NOMO-1 treated with dmso at 0.1 percent for 144 hours (cell line): Measurements from ENCODE around the gene TRAPPC8.
"Not testable (repeated sequence)": the region's sequence is repeated elsewhere in the genome, so short reads cannot be mapped to it uniquely, and the experiment has no call there.

Source experiments
- DNase-seq: peaks from one replicate; lab custom pipeline; 2025; ENCODE audit not compliant: unreplicated experiment; lab: John Stamatoyannopoulos, UW

Gene TRAPPC8, protein sequence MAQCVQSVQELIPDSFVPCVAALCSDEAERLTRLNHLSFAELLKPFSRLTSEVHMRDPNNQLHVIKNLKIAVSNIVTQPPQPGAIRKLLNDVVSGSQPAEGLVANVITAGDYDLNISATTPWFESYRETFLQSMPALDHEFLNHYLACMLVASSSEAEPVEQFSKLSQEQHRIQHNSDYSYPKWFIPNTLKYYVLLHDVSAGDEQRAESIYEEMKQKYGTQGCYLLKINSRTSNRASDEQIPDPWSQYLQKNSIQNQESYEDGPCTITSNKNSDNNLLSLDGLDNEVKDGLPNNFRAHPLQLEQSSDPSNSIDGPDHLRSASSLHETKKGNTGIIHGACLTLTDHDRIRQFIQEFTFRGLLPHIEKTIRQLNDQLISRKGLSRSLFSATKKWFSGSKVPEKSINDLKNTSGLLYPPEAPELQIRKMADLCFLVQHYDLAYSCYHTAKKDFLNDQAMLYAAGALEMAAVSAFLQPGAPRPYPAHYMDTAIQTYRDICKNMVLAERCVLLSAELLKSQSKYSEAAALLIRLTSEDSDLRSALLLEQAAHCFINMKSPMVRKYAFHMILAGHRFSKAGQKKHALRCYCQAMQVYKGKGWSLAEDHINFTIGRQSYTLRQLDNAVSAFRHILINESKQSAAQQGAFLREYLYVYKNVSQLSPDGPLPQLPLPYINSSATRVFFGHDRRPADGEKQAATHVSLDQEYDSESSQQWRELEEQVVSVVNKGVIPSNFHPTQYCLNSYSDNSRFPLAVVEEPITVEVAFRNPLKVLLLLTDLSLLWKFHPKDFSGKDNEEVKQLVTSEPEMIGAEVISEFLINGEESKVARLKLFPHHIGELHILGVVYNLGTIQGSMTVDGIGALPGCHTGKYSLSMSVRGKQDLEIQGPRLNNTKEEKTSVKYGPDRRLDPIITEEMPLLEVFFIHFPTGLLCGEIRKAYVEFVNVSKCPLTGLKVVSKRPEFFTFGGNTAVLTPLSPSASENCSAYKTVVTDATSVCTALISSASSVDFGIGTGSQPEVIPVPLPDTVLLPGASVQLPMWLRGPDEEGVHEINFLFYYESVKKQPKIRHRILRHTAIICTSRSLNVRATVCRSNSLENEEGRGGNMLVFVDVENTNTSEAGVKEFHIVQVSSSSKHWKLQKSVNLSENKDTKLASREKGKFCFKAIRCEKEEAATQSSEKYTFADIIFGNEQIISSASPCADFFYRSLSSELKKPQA (N-terminal part only)

DNA sequence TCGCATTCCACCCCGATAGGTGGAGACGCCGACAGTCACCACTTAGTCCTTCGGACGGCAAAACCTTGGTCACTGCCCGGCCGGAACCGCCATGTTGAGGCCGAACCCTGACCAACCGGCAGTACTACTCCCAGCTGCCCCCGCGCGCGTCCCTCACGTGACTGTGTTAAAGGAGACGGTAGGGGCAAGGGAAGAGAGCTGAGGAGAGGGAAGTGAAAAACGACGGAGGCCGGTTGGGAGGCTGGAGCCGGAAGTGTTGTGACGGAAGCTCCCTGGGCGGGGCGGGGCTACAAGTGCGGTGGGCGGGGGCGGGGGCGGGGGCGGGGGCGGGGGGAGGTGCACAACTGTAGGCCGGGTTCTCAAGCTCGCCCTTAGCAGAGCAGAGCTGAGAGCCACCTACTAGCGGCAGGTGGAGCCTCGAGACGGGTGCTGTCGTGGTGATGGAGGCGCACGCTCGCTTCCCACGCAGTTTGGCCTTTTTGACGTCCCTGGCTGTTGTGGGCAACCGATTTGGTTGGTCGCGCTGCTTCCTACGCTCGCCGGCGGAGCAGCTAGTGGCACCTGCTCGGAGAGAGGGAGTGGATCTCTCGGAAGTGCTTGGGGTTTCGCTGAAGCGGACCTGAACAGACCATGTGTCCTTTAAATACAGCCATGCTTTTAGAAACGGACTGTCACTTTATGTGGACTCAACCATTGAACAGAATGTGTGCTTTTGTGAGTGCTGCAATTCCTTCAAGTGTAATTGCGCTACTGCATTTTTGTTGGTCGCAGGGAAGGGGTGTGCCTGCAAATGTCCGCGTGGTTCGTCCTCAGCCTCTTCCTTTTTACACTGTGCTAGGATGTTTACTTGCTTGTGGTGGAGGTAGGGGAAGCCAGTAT, at the start of gene TRAPPC8:
TSS of gene TRAPPC8 (minus strand) at position 130 of the 879 bp plus-strand sequence. CDS start 364 bp downstream, outside the sequence.
- DNase-seq: peak; percentile 98

DNA sequence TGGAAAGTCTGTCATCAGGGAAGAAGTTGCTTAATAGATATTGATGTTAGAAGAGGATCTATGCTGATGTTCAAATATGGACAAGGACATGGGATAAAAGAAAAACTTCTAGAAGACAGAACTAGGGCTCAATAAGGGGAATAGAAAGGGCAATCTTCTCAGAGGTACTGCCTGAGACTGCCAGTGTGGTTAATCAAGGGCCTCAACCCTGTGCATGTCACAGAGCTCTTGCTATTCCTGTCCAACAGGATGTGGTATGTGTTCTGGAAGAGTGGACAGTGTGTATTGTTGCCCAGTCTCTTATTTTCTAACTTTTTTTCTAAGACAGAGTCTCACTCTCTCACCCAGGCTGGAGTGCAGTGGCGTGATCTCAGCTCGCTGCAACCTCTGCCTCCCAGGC, 47.9 kb upstream of the TRAPPC8 start:
- no peak for DNase-seq

DNA sequence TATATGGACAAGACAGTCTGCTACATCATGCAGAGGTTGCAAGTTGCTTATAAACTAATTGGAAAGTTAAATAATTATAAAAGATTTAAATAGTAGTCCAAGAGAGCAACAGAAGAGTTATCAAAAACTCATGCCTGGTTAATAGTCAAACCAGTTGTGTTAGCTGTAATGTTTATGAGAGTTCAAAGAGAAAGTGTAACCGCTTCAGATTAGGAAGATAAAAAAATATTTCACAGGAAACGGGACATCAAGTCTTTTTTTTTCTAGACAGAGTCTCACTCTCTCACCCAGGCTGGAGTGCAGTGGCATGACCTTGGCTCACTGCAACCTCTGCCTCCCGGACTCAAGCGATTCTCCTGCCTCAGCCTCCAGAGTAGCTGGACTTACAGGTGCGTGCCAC, 41.0 kb upstream of the TRAPPC8 start:
- no peak for DNase-seq

DNA sequence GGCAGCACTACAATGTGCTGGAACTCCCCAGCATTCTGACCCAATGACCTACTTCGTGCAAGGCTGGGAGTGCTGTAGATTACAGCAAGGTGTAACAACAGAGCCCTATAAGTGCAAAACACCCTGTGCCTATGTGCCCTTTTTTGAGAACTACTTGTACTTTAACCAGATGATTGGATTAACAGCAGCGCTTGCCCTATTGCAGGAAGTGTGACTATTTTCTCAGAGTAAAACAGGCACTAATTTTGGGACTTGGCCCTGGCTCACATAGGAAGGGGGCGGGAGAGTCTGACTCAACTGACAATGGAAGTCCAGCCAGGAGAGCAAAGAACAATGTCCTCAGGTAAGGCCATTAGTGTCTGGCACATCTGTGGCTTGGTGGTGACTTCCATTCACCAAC, 40.1 kb upstream of the TRAPPC8 start:
- DNase-seq: no peak

DNA sequence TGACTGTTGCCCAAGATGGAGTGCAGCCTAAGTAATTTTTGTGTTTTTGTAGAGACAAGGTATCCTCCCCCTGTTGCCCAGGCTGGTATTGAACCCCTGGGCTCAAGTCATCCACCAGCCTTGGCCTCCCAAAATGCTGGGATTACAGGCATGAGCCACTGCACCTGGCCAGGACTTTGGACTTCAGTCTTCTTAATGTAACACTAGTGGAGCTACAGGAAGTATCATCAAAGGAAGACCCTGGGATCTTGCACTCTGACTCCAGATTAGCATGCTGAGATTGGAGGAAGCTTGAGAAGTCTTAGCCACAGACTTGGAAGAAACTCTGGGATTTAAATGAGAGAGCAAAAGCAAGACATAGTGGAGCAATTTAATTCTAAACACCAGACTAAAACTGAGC, 37.9 kb upstream of the TRAPPC8 start:
- no peak for DNase-seq

DNA sequence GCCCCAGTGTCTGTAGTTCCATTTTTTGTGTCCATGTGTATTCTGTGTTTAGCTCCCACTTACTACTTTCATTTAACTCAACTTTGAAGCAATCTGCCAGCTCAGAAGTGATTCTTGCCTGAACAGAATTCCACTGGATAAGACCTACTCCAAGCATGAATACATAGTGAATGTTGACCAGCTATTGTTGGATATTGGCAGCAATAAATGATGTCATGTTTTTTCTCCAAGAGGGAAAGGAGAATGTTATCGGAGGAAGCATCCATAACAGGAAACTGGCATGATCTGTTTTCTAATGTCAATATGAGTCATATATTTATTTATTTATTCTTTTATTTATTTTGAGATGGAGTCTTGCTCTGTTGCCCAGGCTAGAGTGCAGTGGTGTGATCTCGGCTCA, 36.8 kb upstream of the TRAPPC8 start:
- DNase-seq: no peak

DNA sequence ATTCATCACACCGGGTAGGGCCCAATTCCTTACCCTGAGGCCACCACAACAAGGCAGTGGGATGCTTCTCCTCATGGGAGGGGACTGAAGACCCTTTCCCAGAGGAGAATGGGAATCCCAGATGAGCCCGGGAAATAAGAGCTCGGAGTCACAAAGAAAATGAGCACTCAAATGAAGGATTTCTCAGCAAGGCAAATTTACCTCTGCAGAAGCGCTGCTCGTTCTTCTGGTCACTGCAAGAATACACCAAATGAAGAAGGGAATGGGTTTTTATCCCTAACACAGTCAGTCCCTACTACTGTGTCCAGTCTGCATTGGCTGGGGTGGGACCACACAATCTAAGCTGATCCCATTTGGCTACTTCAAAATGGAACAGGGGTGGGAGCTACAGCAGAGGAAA, 35.7 kb upstream of the TRAPPC8 start:
- no peak for DNase-seq

DNA sequence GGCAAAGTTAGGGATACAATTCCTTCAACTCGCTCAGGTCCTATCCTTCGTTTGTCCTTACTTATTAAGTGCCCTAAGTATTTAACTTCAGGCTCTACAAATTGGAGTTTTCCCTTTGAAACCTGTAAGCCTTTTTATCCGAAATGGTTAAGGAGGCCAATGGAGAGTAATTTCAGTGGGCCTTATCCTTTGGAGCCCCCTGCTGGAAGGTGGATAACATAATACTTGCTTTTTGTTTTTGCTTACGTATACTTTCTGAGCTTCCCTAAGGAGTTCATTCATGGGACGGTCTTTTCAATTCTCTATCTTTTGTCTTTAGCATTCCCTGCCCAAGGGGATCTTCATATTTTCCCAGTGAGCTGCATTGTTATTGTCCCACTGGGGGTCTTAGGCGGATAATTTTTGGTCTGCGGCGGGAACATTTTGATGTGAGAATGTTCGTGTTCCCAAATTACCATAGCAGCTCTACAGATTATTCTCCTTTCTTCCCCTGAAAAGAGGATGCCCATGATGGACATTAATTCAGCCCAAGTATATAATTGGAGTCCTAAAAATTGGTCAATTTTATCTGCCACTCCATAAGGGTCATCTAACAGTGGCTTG, 34.4 kb upstream of the TRAPPC8 start:
- DNase-seq: peak; percentile 13

DNA sequence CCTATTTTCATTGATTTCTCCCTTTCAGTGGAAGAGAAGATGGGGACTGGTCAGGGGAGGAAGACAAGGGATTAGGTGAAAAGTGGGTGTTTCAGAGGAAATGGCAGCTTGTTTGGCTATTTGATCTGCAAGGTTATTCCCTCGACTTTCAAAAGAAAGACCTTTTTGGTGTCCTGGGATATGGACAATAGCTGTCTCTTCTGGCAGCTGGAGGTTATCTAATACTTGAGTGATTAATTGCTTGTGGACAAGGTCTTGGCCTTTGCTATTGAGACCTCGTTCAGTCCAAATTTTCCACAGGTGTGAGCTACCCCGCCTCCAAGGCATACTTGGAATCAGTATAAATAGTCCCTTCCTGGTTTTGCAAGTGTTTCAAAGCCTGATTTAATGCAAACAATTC, 33.3 kb upstream of the TRAPPC8 start:
- no peak for DNase-seq

DNA sequence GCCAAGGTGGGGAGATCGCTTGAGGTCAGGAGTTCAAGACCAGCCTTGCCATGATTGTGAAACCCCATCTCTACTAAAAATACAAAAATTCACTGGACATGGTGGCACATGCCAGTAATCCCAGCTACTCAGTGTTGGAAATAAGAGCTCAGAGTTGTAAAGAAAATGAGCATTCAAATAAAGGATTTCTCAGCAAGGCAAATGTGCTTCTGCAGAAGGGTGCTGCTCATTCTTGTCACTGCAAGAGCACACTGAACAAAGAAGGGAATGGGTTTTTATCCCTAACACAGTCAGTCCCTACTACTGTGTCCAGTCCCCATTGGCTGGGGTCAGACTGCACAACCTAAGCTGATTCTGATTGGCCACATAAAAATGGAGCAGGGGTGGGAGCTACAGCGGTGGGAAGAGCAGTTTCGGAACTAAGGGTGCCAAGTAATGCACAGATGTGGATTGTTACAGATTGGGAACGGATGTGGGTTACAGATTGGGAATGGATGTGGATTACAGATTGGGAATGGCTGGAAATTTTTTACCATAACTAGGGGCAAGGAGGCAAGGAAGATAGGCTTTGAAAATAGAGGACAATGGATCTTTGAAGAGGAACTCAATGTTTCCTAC, 31.1 kb upstream of the TRAPPC8 start:
- DNase-seq: no peak

DNA sequence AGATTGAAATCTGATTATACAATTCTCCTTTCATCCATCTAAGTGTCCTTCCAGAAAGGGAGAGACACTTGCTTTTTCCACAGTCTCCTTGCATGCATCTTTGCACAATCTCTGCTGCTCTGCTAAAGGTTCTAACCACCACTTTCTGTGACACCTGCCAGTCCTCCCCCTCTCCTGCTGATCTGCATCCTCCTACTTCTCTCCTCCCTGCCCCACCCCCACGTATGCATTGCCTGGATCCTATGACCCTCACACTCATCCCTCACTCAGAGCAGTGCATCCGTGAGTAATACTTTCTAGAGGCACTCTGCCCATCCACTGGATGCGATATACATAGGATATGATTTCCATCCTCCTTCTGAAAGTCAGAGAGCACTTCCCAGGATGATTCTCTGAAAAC, 27.7 kb upstream of the TRAPPC8 start:
- DNase-seq: no peak

DNA sequence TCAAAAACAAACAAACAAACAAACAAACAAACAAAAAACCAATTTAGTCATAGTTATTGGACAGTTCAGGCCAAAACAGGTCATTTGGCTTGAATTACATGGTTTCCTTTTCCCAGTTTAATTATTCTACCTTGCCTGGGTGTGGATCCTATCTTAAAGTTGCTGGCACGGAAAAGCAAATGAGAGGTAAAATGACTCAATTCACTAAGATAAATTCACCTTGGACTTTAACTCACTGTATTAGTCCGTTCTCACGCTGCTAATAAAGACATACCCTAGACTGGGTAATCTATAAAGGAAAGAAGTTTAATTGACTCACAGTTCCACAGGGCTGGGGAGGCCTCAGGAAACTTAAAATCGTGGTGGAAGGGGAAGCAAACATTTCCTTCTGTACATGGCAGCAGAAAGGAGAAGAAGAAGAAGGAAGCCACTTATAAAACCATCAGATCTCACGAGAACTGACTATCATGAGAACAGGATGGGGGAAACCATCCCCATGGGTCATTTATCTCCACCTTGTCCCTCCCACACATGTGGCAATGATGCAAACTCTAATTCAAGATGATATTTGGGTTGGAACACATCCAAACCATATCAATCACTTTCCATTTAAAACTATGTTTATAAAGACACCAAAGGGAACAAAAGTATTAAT, 22.5 kb upstream of the TRAPPC8 start:
- DNase-seq: no peak

DNA sequence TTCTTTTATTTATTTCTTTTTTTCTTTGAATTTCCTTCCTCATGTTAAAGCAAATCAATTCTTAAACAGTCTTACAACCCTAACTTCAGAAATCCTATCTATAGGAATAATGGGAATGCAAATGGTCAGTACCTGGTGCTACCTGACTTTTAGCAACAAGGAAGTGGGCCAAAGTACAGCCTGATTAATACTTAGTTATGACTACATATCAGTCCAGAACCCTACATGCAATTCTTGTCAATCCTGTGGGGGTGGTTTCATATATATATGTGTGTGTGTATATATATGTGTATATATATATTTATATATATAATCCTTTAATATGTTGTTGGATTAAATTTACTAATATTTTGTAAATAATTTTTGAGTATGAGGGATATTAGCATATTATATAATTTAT, 14.8 kb upstream of the TRAPPC8 start:
- DNase-seq: no peak

DNA sequence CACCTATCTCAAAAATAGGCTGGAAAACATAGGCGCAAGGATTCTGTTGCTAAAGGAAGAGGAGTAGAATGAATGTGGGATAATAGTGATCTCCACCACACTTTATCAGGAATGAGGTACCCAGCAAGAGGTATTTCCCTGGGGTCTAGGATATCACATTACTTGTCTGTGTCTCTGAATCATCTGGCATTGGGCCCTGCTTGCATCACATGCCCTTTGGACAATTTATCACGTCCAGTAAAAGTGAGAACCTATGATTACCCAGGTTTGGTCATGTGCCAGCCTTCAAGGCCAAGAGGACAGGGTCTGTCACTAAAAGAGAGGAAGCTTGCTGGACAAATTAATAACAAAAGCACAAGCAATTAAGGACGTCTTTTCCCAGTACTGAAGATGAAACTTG, 11.4 kb upstream of the TRAPPC8 start:
- no peak for DNase-seq

DNA sequence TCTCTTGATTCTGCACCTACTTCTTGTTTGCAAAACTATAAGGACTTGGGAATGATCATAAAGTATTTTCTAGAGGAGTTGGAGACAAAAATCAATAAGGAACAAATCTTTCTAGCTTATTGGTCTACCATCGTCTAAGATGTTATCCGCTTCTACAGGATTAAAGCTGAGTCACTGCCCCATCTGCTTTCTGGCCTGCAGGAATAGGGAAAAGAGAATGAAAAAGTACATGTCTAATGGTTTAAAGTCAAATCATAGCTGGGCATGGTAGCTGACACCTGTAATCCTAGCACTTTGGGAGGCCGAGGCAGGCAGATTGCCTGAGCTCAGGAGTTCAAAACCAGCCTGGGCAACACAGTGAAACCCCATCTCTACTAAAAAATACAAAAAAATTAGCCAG, 10.8 kb upstream of the TRAPPC8 start:
- DNase-seq: not testable (repeated sequence)

DNA sequence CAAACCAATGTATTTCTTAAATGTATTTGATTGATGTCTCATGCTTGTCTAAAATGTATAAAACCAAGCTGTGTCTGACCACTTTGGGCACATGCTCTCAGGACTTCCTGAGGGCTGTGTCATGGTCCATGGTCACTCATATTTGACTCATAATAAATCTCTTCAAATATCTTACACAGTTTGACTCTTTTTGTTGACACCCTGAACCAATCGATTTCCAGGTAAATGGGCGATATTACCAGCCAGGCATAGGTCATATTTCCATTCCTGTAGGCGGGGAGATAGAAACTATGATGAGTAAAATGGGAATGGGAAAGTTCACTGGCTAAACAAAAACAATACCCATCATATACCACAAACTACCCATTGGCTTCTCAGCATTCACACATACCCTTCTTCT, 9.3 kb upstream of the TRAPPC8 start:
- no peak for DNase-seq

DNA sequence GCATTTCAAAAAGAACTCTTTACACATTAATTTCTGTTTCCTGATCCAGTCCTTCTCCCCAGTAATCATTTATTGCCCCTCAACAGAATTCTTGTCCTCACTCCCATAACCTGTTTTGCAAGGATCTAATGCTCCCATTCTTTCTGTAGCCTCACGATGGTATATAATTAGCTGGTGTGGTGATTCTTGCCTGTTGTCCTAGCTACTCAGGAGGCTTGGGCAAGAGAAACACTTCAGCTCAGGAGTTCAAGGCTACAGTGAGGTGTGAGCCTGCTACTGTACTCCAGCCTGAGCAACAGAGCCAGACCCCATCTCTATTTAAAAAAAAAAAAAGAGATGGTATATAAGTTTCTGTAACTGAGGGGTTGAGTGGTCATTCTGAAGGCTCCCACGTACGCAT, 7.7 kb upstream of the TRAPPC8 start:
- DNase-seq: no peak

DNA sequence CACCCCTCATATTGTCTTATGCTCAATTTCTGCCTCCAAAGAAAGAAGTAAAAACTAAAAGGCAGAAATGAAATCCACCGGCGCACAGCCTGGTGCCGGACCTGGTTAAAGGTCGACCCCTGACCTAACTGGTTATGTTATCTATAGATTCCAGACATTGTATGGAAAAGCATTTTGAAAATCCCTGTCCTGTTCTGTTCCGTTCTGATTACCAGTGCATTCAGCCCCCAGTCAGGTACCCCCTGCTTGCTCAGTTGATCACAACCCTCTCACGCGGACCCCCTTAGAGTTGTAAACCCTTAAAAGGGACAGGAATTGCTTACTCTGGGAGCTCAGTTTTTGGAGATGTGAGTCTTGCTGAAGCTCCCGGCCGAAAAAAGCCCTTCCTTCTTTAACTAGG, 5.4 kb upstream of the TRAPPC8 start:
- not testable (repeated sequence) for DNase-seq
